Pancreas (tissue), 10 donors: Measurements from ENCODE around the gene RALY. TPM values are rescaled to one million over a fixed set of nuclear protein-coding genes. Genes with fewer than 3 reads are reported as not detected.

Source experiments
- ATAC-seq, 4 donors: fragments of 200-7000 bp; cut with Tn5 transposase; one replicate each; pipeline versions ENCODE4 v1.8.0 to v1.9.1; 2020; ENCODE audit warnings: mild to moderate bottlenecking in 4 of 4, moderate library complexity in 4 of 4
- DNase-seq, 6 donors: peaks; one replicate each; pipeline ENCODE4 v3.0.0-alpha.2; 2020
- FAIRE-seq: peaks from 2 replicates; lab custom pipeline; 2012; peaks lifted over from hg19 to GRCh38; lab: Jason Lieb, UNC
- H3K27ac ChIP-seq, 4 donors: fragments of 200-600 bp; sonication (generic); 1 replicate in 3 of 4; 2 replicates in 1 of 4; pipeline versions ENCODE4 v1.5.0 to v1.8.0; 2020
- H3K27me3 ChIP-seq, 4 donors: fragments of 200-600 bp; one replicate each; pipeline ENCODE4 v1.8.0; 2021
- H3K36me3 ChIP-seq, 3 donors: fragments of 200-600 bp; sonication (generic) in 1 of 3; one replicate each; pipeline versions ENCODE4 v1.5.0 to v1.8.0; 2020 to 2021
- H3K4me1 ChIP-seq, 3 donors: fragments of 200-600 bp; one replicate each; pipeline ENCODE4 v1.8.0; 2021
- H3K4me3 ChIP-seq, 4 donors: fragments of 200-600 bp; sonication (generic) in 2 of 4; one replicate each; pipeline versions ENCODE4 v1.5.0 to v1.8.0; 2020 to 2021
- H3K9me3 ChIP-seq, 4 donors: fragments of 200-600 bp; one replicate each; pipeline ENCODE4 v1.8.0; 2021
- WGBS, 2 donors: extraction: QIAGEN DNeasy Blood & Tissue Kit; methylation state at CpG; one replicate each; pipeline ENCODE4 v1.1.7; 2013; 5-methylcytosine and 5-hydroxymethylcytosine counted together
- intact Hi-C, 3 donors: fragments of 100-400 bp; cut with DNase I; formaldehyde crosslinking; loops; one replicate each; pipeline versions ENCODE4 v1.11.1 to v1.14.2; 2022
- polyA plus RNA-seq, 2 donors: library from polyadenylated mRNA; stranded (reverse); fragments of 200-250 nt; gene quantifications; one replicate each; pipeline ENCODE4 v1.2.3, GENCODE V29; 2013
- total RNA-seq, 6 donors: library from RNA; stranded (reverse); fragmentation: NEBNext Ultra II Directional in 4 of 6; extraction: Animal tissue kit (Norgen Biotek cat#: 25700) in 4 of 6; gene quantifications; one replicate each; pipeline versions ENCODE4 v1.2.1 to v1.2.4, GENCODE V29; 2021 to 2023
- TF ChIP-seq, protein P1 (sequence below), 4 donors: fragments of 200-600 bp; sonication (generic) in 3 of 4; IDR thresholded peaks; one replicate each; pipeline versions ENCODE4 v1.5.0 to v1.8.0; 2021; ENCODE audit warnings: antibody characterized with exemption in 4 of 4
- donor health status: healthy with polysubstance abuse.
- donor health status: DM: no; HTN: no; CAD: no; lungs with moderate emphysema.
- donor health status: DM: no; HTN: no; CAD: no.
- donor health status: control.
- donor health status: control.
- donor health status: Bipolar disorder and iron deficiency.
- donor health status: DM: yes; HTN: yes; CAD: no.
- donor health status: DM: no; HTN: no; CAD: no.
- donor health status: DM: no; HTN: no; CAD: no.
- donor health status: DM: yes; HTN: yes; CAD: no.

RALY gene
- total and polyA plus RNA-seq, 8 donors = 30.0 to 60.4 (median 44.3) TPM

DNA sequence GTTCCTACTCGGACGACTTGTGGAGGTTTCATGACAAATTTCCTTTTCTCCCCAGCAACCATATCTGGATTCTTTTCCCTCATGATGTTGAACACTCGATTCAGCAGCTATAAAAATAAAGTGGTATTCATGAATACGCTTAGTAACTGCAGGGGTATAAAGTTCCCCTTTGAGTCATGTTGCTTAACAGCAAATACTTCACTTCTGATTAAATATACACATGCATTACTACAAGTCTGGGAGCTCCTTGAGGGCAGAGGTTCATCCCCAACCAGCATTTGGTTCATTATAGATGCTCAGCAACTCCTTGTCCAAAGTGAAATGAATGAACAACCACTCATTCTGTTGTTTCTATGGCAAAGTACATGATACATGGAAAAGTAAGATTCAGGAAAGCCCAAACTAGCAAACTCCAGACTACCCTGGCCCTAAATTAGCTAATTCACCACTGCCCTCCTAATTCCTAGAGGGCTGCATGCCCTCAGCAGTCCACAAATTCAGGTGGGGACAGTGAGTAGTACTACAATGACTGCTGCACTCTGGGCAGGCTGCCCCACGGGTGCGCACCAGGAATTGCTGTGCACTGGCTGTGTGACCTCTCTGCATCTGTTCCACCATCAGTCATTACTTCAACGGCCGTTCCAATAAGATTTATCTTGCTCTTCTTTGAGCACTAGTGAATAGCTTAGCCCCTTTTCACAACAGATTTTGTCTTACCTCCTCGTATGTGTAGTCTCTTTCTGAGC, 103.2 kb downstream of the RALY start:
- FAIRE-seq (no peak), DNase-seq (no peak), ATAC-seq (no peak)
- Histone ChIP-seq H3K9me3 (no peaks in the 10 kb centered on the region), H3K4me3 (no peak overlapping the region), H3K27ac (no peak overlapping the region), H3K36me3 (peaks cover 3 to 59% (median 39%) of the 10 kb centered on the region in 3 donors), H3K27me3 (no peaks in the 10 kb centered on the region), H3K4me1 (no peaks in the 10 kb centered on the region)
- 82 to 86% methylated on average over 9 of the region's 9 CpGs for WGBS, 2 donors
- intact Hi-C loops = no loop called here
- TF ChIP-seq, protein P1, sequence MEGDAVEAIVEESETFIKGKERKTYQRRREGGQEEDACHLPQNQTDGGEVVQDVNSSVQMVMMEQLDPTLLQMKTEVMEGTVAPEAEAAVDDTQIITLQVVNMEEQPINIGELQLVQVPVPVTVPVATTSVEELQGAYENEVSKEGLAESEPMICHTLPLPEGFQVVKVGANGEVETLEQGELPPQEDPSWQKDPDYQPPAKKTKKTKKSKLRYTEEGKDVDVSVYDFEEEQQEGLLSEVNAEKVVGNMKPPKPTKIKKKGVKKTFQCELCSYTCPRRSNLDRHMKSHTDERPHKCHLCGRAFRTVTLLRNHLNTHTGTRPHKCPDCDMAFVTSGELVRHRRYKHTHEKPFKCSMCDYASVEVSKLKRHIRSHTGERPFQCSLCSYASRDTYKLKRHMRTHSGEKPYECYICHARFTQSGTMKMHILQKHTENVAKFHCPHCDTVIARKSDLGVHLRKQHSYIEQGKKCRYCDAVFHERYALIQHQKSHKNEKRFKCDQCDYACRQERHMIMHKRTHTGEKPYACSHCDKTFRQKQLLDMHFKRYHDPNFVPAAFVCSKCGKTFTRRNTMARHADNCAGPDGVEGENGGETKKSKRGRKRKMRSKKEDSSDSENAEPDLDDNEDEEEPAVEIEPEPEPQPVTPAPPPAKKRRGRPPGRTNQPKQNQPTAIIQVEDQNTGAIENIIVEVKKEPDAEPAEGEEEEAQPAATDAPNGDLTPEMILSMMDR (IDR thresholded peaks at IDR 0.05) = no peak

DNA sequence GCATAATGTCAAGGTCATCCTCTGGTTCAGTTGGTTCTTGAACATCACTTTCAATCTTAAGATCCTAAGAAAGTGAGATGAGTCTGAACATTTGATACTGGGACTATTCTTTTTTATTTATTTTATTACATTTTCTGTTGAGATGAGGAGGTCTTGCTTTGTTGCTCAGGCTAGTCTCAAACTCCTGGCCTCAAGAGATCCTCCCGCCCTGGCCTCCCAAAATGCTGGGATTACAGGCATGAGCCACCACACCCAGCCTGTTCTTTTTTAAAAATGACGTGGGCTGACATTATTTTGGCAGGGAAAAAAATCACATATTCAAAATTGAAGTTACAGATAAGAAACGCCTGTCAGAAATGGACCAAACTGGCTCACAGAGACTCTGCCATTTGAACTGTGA, 104.9 kb downstream of the RALY start:
- intact Hi-C loops = no loop called here
- Histone ChIP-seq H3K27me3 (no peaks in the 10 kb centered on the region), H3K27ac (no peak overlapping the region), H3K4me3 (no peak overlapping the region), H3K9me3 (no peaks in the 10 kb centered on the region), H3K36me3 (peaks cover 3 to 59% (median 52%) of the 10 kb centered on the region in 3 donors), H3K4me1 (no peaks in the 10 kb centered on the region)
- TF ChIP-seq, protein P1 (IDR thresholded peaks at IDR 0.05) = no peak
- no peak for FAIRE-seq
- ATAC-seq = no peak
- no peak for DNase-seq
- 56 to 57% methylated on average over 3 of the region's 3 CpGs for WGBS, 2 donors

GRCh38 chr20:34099675-34100074, 106.0 kb downstream of the RALY start:
- no peaks in the 10 kb centered on the region for H3K4me1 ChIP-seq
- ATAC-seq = no peak
- no peaks in the 10 kb centered on the region for H3K27me3 ChIP-seq
- no peak for DNase-seq
- TF ChIP-seq, protein P1 (IDR thresholded peaks at IDR 0.05) = no peak
- no peaks in the 10 kb centered on the region for H3K9me3 ChIP-seq
- H3K27ac ChIP-seq = no peak overlapping the region
- H3K4me3 ChIP-seq = no peak overlapping the region
- intact Hi-C loops = no loop called here
- H3K36me3 ChIP-seq = peaks cover 3 to 62% (median 50%) of the 10 kb centered on the region in 3 donors
- 75% methylated on average over 5 of the region's 5 CpGs for WGBS, 2 donors
- FAIRE-seq = no peak

- Histone ChIP-seq H3K9me3 (no peaks in the 10 kb centered on the region), H3K36me3 (peaks cover 3 to 60% (median 46%) of the 10 kb centered on the region in 3 donors), H3K4me3 (no peak overlapping the region), H3K27me3 (no peaks in the 10 kb centered on the region), H3K4me1 (no peaks in the 10 kb centered on the region), H3K27ac (no peak overlapping the region)
- intact Hi-C loops = no loop called here
- DNase-seq = no peak
- TF ChIP-seq, protein P1 (IDR thresholded peaks at IDR 0.05) = no peak
- no peak for ATAC-seq
- no peak for FAIRE-seq
- WGBS, 2 donors = 30 to 44% methylated on average over 3 of the region's 3 CpGs
Measured at GRCh38 chr20:34100576-34100975, 106.9 kb downstream of the RALY start.

DNA sequence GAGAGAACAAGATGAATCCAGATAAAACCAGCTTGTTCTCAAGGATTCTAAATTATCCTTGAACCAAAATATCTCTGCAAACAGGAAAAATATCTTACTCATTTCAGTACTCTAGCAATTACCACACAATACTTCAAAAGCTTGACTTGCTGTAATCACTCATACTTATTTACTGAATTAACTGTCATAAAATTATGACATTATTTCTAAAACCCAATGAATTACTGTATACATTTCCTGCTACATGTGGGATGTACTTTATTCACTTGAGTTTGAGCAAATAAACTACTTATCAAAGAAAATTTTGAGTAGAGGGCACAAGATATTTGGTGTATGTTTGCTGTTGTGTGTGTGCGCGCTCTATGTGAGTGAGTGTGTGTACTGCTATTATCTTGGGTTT, 108.6 kb downstream of the RALY start:
- FAIRE-seq (no peak), ATAC-seq (no peak), DNase-seq (no peak)
- H3K36me3 ChIP-seq = peaks cover 3 to 42% (median 39%) of the 10 kb centered on the region in 3 donors
- no peak overlapping the region for H3K27ac ChIP-seq
- TF ChIP-seq, protein P1 (IDR thresholded peaks at IDR 0.05) = no peak
- H3K27me3 ChIP-seq = no peaks in the 10 kb centered on the region
- H3K9me3 ChIP-seq = no peaks in the 10 kb centered on the region
- no peak overlapping the region for H3K4me3 ChIP-seq
- intact Hi-C loops = no loop called here
- H3K4me1 ChIP-seq = peaks cover 0 to 5% (median 4%) of the 10 kb centered on the region in 3 donors
- 95 to 96% methylated on average over 2 of the region's 2 CpGs for WGBS, 2 donors
